Stomach smooth muscle (tissue), 2 donors: ENCODE measurements around the gene REEP3.

Source experiments
- H3K27ac ChIP-seq: one replicate; pipeline ENCODE4 v1.7.0; 2013; ENCODE audit warnings: mild to moderate bottlenecking, low read length, inconsistent platforms
- H3K27me3 ChIP-seq, 2 donors: one replicate each; pipeline ENCODE4 v1.7.0; 2013; ENCODE audit warnings: low read length in 2 of 2; ENCODE audit not compliant: insufficient read depth in 2 of 2, control insufficient read depth in 1 of 2
- H3K36me3 ChIP-seq, 2 donors: one replicate each; pipeline ENCODE4 v1.7.0; 2013; ENCODE audit warnings: low read length in 2 of 2; ENCODE audit not compliant: control insufficient read depth in 2 of 2, insufficient read depth in 2 of 2
- H3K4me1 ChIP-seq: one replicate; pipeline ENCODE4 v1.7.0; 2013; ENCODE audit warnings: low read length; ENCODE audit not compliant: control insufficient read depth, insufficient read depth
- H3K4me3 ChIP-seq, 2 donors: one replicate each; pipeline ENCODE4 v1.7.0; 2013; ENCODE audit warnings: low read length in 2 of 2
- H3K9ac ChIP-seq, 2 donors: one replicate each; pipeline ENCODE4 v1.7.0; 2013; ENCODE audit warnings: low read length in 2 of 2, mild to moderate bottlenecking in 1 of 2
- H3K9me3 ChIP-seq, 2 donors: one replicate each; pipeline ENCODE4 v1.7.0; 2013; ENCODE audit warnings: low read length in 2 of 2; ENCODE audit not compliant: control insufficient read depth in 2 of 2
- donor health status: healthy.
- donor health status: Pancreatic carcinoma.

The REEP3 gene

DNA sequence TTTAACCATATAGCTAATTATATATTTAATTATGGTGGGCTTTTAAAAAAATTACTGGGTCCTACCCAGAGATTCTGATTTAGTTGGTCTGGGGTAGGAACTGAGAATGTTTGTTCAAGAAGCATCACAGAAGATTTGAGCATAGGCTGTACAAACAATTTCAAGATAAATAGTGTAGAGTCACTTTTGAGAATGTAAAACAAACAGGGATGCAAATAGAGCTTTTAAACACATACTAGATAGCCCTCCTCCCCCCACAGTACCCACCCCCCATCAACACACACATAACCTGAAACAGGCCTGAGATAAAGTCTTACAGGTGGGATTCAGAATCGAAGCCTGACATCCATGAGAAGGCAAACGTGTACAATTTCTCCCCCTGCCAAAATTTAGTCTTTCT is 15.6 kb upstream of the REEP3 start:
- Histone ChIP-seq H3K4me3 (no peak overlapping the region), H3K9ac (no peak overlapping the region), H3K4me1 (no peaks in the 10 kb centered on the region), H3K27ac (no peak overlapping the region), H3K27me3 (no peaks in the 10 kb centered on the region), H3K36me3 (no peaks in the 10 kb centered on the region), H3K9me3 (no peaks in the 10 kb centered on the region)

DNA sequence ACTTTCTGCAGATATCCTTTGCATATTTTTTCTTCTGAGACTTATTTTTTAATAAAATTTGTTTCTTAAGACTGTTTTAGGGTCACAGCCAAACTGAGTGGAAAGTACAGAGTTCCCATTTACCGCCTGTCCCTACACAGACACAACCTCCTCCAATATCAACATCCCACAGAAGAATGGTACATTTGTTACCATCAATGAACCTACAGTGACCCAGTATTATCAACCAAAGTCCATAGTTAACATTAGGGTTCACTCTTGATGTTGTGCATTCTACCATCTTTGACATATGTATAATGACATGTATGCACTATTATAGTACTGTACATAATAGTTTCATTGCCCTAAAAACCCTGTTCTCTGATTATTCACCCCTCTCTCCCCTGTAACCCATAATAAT is 14.6 kb upstream of the REEP3 start:
- Histone ChIP-seq H3K27me3 (no peaks in the 10 kb centered on the region), H3K36me3 (no peaks in the 10 kb centered on the region), H3K27ac (no peak overlapping the region), H3K9me3 (no peaks in the 10 kb centered on the region), H3K4me3 (no peak overlapping the region), H3K9ac (no peak overlapping the region), H3K4me1 (no peaks in the 10 kb centered on the region)

DNA sequence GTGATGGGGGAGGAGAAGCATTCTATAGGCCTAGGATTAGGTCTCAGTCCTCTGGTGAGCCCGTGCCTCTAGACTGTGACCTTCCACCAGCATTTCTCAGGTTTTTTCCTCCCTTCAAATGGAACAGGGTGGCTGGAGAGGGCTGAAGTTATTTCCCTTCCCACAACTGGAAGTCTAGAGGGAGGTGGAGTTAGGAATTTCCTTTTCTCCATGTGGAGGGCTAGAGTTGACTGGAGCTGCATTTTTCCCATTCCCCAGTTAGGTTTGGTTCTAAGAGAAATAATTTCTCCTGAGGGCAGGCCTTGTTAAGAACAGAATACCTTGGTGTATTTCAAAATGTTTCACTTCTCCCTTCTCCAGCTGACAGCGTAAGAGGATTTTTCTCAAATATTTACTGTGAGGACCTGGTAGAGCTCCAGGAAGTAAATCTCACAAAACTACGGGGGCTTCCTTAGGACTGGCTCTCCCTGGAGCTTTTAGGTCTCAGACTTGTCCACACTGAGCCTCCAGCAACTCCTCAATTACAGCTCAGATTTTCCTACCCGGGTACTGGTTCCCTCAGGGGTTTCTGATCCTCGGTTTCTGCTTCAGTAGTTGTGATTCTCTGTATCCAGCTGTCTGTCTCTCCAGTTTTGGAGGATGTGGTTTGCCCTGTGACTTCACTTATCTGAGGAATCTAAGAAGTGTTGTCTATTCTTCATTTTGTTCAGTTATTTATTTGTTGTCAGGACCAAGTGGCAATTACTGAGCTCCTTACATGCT is 6.0 kb upstream of the REEP3 start:
- no peaks in the 10 kb centered on the region for H3K9me3 ChIP-seq
- H3K36me3 ChIP-seq, result no peaks in the 10 kb centered on the region
- no peaks in the 10 kb centered on the region for H3K27me3 ChIP-seq
- peak overlapping the region in 1 of 2 donors; percentile 23 for H3K9ac ChIP-seq
- no peak overlapping the region for H3K27ac ChIP-seq
- no peak overlapping the region for H3K4me3 ChIP-seq
- no peaks in the 10 kb centered on the region for H3K4me1 ChIP-seq

DNA sequence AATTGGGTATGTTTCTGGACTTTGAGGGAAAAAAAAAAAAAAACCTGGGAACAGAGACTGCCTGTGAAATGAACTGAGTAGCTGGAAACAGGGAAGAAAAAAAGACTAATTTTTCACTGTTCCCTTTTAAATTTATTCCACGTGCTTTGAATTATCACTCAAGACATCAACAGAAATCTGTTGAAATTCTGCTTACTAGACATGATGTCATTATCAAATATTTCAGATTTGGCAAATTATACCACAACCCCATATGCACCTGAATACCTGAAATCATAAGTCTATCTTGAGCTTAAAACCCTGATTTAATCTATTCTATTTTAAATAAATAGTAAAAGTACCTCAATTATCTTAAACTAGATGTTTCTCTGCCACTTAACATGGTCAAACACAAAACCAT is 5.0 kb upstream of the REEP3 start:
- H3K4me1 ChIP-seq, result peaks cover 4% of the 10 kb centered on the region
- H3K27me3 ChIP-seq, result no peaks in the 10 kb centered on the region
- H3K36me3 ChIP-seq, result no peaks in the 10 kb centered on the region
- H3K9ac ChIP-seq, result no peak overlapping the region
- no peaks in the 10 kb centered on the region for H3K9me3 ChIP-seq
- no peak overlapping the region for H3K27ac ChIP-seq
- no peak overlapping the region for H3K4me3 ChIP-seq

DNA sequence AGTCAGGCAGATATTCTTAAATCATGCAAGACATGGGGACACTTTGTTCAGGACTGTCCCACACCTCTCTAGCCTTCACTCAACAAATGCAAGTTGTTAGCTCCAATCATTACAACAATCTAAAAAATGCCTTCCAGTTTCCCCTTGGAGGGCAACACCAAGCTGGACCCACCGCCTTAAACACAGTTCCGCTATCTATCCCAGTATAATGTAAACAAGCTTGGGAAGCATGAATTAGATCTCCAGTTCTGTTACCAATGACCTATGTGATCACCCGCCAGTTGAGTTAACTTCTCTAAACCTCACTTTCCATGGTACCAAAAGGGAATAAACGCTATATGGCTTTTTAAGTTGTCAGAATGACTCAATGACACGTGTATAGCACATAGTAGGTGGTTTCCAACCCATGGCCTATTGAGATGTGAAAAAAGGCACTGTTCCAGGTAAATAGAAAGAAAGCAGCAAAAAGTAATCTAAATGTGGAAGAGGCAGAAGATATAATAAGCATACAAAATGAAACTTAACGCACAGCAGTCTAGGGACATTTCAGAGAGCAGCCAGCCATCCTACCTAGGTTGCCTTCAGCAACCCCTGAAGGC is 2.4 kb upstream of the REEP3 start:
- no peak overlapping the region for H3K4me3 ChIP-seq
- no peaks in the 10 kb centered on the region for H3K36me3 ChIP-seq
- H3K4me1 ChIP-seq, result peaks cover 17% of the 10 kb centered on the region

DNA sequence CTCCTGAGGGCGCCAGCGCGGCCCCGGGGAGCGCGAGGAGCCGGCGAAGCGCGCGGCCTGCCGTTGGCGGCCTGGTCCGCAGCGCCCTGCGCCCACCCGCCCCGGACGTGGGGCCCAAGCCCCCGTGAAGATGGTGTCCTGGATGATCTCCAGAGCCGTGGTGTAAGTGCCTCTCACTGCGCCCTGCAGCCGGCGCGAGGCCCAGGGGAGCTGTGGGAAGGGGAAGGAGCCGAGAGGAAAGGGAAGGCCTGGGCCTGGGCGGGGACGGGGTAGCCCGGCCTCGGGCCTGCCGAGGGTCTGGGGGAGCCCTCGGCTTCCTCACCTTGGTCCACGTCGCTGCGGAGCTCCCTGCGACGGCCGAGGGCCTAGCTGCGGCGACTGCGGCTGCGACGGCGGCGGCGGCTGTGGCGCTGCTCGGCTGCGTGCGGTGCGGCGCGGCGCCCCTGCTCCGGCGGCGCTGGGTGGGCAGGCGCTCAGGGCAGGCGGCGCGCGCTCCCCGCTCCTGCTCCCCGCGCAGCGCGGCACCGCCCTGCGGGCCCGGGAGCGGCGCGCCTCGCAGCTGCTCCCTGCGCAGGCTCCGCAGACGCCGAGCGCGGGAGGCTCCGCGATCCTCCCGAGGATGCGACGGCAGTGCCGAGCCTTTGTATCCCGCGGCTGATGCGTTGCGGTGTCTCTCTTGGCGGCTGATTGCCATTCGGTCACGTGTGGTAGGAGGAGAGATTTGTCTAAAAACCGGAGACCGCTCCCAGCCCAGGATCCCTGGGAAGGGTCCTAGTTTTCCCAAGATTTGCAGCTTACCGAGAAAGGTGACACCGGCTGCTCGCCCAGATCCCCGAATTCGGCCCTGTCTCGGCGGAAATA is 445 bp downstream of the REEP3 start:
- peaks cover 26% of the 10 kb centered on the region for H3K4me1 ChIP-seq
- H3K9ac ChIP-seq, result peak overlapping the region; percentile 92 to 97

More for the DNA sequence above, 2.4 kb upstream of the REEP3 start:
- Histone ChIP-seq H3K27me3 (no peaks in the 10 kb centered on the region), H3K27ac (no peak overlapping the region), H3K9ac (no peak overlapping the region), H3K9me3 (no peaks in the 10 kb centered on the region)

DNA sequence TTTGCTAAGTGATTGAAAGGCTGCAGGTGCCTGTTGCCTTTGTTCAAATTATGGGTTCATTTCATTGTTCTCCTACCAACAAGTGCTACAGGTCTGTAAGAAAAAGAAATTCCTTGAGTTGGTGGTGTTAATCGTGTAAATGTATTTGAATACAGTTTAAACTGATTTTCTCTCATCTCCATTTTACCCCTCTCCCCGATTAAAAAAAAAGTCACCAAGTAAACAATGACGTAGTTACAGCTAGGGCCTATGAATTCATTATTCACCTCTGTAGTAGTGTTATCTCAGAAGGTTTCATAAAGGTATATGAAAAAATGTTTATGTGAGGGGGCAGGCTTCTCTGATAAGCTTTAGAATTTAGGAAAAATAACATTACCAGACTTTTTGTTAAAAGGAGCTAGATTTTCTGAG is 1.1 kb downstream of the REEP3 start:
- Histone ChIP-seq H3K27ac (peak overlapping the region; percentile 89), H3K9ac (peak overlapping the region; percentile 92 to 97), H3K27me3 (no peaks in the 10 kb centered on the region), H3K36me3 (no peaks in the 10 kb centered on the region), H3K4me1 (peaks cover 26% of the 10 kb centered on the region), H3K4me3 (peak overlapping the region; percentile 86 to 97), H3K9me3 (no peaks in the 10 kb centered on the region)

More for the DNA sequence above, 445 bp downstream of the REEP3 start:
- no peaks in the 10 kb centered on the region for H3K36me3 ChIP-seq
- H3K27ac ChIP-seq, result peak overlapping the region; percentile 89
- no peaks in the 10 kb centered on the region for H3K27me3 ChIP-seq
- H3K9me3 ChIP-seq, result no peaks in the 10 kb centered on the region
- H3K4me3 ChIP-seq, result peak overlapping the region; percentile 86 to 97

DNA sequence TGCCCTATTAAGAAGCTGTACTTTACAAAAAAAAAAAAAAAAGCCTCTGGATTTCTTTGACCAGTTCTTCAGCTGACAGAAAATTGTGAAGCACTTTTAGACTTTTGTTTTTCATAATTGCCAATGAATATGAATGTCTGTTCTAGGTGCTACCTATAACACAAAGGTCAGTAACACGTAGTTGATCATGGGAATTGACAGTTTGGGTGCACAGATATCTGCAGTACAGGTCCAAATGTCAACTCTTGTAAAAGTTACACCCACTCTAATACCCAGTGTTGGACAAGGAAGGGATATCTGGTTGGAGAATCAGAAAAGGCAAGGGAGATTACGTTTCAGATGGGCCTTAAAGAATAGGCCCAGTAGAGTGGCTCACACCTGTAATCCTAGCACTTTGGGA is 1.8 kb downstream of the REEP3 start:
- peak overlapping the region; percentile 86 to 97 for H3K4me3 ChIP-seq
- H3K36me3 ChIP-seq, result no peaks in the 10 kb centered on the region
- H3K27ac ChIP-seq, result peak overlapping the region; percentile 89
- peaks cover 26% of the 10 kb centered on the region for H3K4me1 ChIP-seq
- H3K9me3 ChIP-seq, result no peaks in the 10 kb centered on the region
- no peaks in the 10 kb centered on the region for H3K27me3 ChIP-seq
- H3K9ac ChIP-seq, result peak overlapping the region; percentile 22 to 97

DNA sequence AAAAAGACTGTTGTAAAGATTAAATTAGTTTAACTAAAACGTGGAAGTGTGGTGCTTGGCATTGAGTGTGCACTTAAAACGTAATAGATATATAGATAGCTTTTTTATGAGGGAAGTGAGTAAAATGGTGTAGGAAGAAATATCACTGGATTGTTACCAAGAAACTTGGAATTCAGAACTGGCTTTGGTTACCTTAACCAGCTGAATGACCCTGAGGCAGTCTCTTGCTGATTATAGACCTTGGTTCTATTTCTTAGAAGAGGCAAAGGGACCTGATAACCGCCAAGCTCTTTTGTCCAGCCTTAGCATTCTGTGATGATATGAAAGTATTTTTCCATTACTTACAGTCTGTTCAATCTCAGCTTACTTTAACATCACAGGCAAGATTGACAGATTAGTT is 3.8 kb downstream of the REEP3 start:
- Histone ChIP-seq H3K4me3 (no peak overlapping the region), H3K27ac (no peak overlapping the region), H3K9me3 (no peaks in the 10 kb centered on the region), H3K36me3 (no peaks in the 10 kb centered on the region), H3K27me3 (no peaks in the 10 kb centered on the region), H3K9ac (no peak overlapping the region), H3K4me1 (peaks cover 26% of the 10 kb centered on the region)

DNA sequence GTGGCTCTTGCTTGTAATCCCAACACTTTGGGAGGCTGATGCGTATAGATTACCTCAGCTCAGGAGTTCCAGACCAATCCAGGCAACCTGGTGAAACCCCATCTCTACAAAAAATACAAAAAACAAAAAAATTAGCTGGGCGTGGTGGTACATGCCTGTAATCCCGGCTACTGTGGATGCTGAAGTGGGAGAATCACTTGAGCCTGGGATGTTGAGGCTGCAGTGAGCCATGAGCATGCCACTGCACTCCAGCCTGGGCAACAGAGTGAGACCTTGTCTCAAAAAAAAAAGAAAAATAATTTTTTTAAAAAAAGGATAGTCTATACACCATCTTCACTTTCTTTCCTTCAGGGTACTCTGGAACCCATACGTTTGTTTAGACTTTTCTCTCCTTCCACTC is 6.2 kb downstream of the REEP3 start:
- peaks cover 21% of the 10 kb centered on the region for H3K4me1 ChIP-seq
- H3K9ac ChIP-seq, result no peak overlapping the region

More for the DNA sequence above, 6.2 kb downstream of the REEP3 start:
- Histone ChIP-seq H3K27me3 (no peaks in the 10 kb centered on the region), H3K9me3 (no peaks in the 10 kb centered on the region), H3K36me3 (no peaks in the 10 kb centered on the region), H3K4me3 (no peak overlapping the region), H3K27ac (no peak overlapping the region)
